ENCODE results near the gene RAD52.

Gene RAD52

DNA sequence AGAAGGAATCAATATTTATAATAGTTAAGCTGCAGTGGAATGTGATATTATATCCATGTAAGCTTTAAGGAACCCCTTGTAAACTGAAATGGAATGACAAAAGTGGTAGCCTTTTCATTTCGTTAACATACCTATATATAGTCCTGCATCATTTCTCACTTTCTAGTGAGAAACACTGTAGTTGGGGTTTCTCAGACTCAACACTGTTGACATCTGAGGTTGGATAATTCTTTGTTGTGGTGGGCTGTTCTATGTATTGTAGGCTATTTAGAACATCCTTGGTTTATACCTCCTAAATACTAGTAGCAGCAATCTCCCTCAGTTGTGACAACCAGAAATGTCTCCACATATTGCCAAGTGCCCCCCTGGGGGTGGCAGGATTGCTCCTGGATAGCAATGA lies 79.1 kb downstream of the RAD52 start:
- DNase-seq (ENCODE audit: low read depth in 1 of 2, low spot score in 1 of 2), result no peak

DNA sequence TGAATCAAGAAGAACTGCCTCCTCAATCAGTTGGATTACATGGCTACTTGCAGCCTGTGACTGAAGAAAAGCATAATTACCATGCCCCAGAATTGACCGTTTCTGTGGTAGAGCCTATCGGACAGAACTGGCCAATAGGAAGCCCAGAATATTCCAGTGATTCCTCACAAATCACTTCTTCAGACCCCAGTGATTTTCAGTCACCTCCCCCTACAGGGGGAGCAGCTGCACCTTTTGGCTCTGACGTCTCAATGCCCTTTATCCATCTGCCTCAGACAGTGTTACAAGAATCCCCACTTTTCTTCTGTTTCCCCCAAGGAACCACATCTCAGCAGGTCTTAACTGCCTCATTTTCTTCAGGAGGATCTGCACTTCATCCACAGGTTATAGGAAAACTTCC lies 80.8 kb downstream of the RAD52 start:
- no peak overlapping the region for H3K27ac ChIP-seq (replicated peaks)
- H3K4me3 ChIP-seq (replicated peaks; ENCODE audit: insufficient read depth, low read length), result no peak overlapping the region
- no peak for DNase-seq (ENCODE audit: low read depth in 1 of 2, low spot score in 1 of 2)
- no peaks in the 10 kb centered on the region for H3K27me3 ChIP-seq (ENCODE audit: insufficient read depth, poor library complexity, severe bottlenecking)
- TF ChIP-seq POLR2AphosphoS5 (IDR thresholded peaks at IDR 0.05; ENCODE audit: low read depth), result no peak

More for the DNA sequence above, 79.1 kb downstream of the RAD52 start:
- TF ChIP-seq SPI1 (IDR thresholded peaks at IDR 0.05; ENCODE audit: borderline replicate concordance, low read depth) (no peak), POLR2AphosphoS5 (IDR thresholded peaks at IDR 0.05; ENCODE audit: low read depth) (no peak), GABPA (IDR thresholded peaks at IDR 0.05; ENCODE audit: low read depth) (no peak), CTCF (IDR thresholded peaks at IDR 0.05; ENCODE audit: insufficient read depth, low read length) (no peak)
- TF ChIP-seq, protein P1, sequence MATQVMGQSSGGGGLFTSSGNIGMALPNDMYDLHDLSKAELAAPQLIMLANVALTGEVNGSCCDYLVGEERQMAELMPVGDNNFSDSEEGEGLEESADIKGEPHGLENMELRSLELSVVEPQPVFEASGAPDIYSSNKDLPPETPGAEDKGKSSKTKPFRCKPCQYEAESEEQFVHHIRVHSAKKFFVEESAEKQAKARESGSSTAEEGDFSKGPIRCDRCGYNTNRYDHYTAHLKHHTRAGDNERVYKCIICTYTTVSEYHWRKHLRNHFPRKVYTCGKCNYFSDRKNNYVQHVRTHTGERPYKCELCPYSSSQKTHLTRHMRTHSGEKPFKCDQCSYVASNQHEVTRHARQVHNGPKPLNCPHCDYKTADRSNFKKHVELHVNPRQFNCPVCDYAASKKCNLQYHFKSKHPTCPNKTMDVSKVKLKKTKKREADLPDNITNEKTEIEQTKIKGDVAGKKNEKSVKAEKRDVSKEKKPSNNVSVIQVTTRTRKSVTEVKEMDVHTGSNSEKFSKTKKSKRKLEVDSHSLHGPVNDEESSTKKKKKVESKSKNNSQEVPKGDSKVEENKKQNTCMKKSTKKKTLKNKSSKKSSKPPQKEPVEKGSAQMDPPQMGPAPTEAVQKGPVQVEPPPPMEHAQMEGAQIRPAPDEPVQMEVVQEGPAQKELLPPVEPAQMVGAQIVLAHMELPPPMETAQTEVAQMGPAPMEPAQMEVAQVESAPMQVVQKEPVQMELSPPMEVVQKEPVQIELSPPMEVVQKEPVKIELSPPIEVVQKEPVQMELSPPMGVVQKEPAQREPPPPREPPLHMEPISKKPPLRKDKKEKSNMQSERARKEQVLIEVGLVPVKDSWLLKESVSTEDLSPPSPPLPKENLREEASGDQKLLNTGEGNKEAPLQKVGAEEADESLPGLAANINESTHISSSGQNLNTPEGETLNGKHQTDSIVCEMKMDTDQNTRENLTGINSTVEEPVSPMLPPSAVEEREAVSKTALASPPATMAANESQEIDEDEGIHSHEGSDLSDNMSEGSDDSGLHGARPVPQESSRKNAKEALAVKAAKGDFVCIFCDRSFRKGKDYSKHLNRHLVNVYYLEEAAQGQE (IDR thresholded peaks at IDR 0.05; ENCODE audit: insufficient replicate concordance, low read depth), result no peak
- no peak overlapping the region for H3K4me3 ChIP-seq (replicated peaks; ENCODE audit: insufficient read depth, low read length)
- H3K27me3 ChIP-seq (ENCODE audit: insufficient read depth, poor library complexity, severe bottlenecking), result no peaks in the 10 kb centered on the region
- no peak overlapping the region for H3K27ac ChIP-seq (replicated peaks)

GRCh38 chr12:867905-868304 lies 81.6 kb downstream of the RAD52 start:
- Histone ChIP-seq H3K27me3 (ENCODE audit: insufficient read depth, poor library complexity, severe bottlenecking) (no peaks in the 10 kb centered on the region), H3K27ac (replicated peaks) (no peak overlapping the region), H3K4me3 (replicated peaks; ENCODE audit: insufficient read depth, low read length) (no peak overlapping the region)
- TF ChIP-seq POLR2AphosphoS5 (IDR thresholded peaks at IDR 0.05; ENCODE audit: low read depth), result no peak
- TF ChIP-seq SPI1 (IDR thresholded peaks at IDR 0.05; ENCODE audit: borderline replicate concordance, low read depth), result no peak
- TF ChIP-seq, protein P1 (IDR thresholded peaks at IDR 0.05; ENCODE audit: insufficient replicate concordance, low read depth), result no peak
- TF ChIP-seq GABPA (IDR thresholded peaks at IDR 0.05; ENCODE audit: low read depth), result no peak
- TF ChIP-seq CTCF (IDR thresholded peaks at IDR 0.05; ENCODE audit: insufficient read depth, low read length), result no peak
- no peak for DNase-seq (ENCODE audit: low read depth in 1 of 2, low spot score in 1 of 2)

GRCh38 chr12:865614-866013 lies 83.9 kb downstream of the RAD52 start:
- Histone ChIP-seq H3K27me3 (ENCODE audit: insufficient read depth, poor library complexity, severe bottlenecking) (no peaks in the 10 kb centered on the region), H3K4me3 (replicated peaks; ENCODE audit: insufficient read depth, low read length) (no peak overlapping the region), H3K27ac (replicated peaks) (no peak overlapping the region)
- TF ChIP-seq, protein P1 (IDR thresholded peaks at IDR 0.05; ENCODE audit: insufficient replicate concordance, low read depth), result no peak
- TF ChIP-seq GABPA (IDR thresholded peaks at IDR 0.05; ENCODE audit: low read depth) (no peak), CTCF (IDR thresholded peaks at IDR 0.05; ENCODE audit: insufficient read depth, low read length) (no peak), POLR2AphosphoS5 (IDR thresholded peaks at IDR 0.05; ENCODE audit: low read depth) (no peak)
- DNase-seq (ENCODE audit: low read depth in 1 of 2, low spot score in 1 of 2), result no peak

All from HL-60 (cell line).